ENCODE results near the gene CDK5RAP2.

Gene CDK5RAP2

DNA sequence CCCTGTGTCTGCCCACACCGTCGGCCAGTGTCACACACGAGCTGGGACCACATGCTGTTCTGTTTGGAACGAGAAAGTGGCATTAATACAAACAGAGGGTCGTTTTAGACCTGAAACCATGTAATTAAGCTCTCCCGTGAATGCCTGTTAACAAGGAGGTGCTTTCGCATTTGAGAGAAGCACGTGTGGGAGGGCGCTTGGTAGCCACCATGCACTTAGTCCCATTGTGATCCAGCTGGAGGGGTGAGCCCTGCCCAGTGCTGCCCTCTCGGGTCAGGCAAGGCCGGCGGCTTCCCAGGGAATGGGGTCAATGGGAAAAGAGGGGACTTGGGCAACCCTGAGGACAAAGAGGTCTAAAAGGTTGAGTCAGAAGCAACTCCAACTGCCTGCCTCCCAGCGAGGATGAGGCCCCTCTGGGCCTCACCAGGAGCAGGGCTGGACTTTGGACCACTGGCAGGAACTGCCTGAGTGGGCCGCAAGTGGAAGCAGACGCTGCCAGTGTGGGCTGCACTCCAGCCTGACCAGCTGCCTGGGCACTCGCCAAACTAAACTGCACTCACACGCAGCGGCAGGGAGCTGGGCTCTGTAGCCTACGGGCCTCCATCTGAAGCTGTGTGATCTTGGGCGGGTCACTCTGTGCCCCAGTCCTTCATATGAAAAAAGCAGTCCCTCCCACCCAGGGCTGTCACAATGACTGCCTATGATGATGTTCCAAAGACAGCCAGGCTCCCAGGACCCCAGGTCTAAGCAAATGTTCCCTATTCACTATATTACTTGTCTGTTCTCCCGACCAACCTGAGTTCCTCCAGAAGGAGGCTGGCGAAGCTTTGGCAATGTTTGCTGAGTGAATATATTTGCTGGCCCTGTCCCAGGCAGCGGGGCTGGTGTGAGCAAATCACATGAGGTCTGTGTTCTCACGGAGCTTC is 195.7 kb downstream of the CDK5RAP2 start:
- DNase-seq (ENCODE audit: low read depth in 3 of 3), result no peak

DNA sequence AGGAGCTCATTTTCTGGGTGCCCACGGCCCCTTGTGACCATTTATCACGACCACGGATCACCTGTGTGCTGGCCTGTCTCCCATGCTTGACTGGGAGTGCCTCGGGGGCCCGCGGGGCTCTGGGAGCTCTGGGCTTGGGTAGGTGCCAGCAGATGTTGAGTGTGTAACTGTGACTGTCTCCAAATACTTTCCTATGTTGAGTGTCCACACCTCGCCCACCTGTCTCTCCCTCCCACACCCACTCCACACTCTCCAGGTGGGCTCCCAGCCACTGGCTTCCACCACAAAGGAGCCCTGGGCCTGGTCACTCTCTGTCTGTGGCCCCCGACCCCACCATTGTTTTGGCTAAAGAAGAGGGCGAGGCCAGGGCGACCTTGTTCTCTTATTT is 196.4 kb downstream of the CDK5RAP2 start:
- no peak for DNase-seq (ENCODE audit: low read depth in 3 of 3)

DNA sequence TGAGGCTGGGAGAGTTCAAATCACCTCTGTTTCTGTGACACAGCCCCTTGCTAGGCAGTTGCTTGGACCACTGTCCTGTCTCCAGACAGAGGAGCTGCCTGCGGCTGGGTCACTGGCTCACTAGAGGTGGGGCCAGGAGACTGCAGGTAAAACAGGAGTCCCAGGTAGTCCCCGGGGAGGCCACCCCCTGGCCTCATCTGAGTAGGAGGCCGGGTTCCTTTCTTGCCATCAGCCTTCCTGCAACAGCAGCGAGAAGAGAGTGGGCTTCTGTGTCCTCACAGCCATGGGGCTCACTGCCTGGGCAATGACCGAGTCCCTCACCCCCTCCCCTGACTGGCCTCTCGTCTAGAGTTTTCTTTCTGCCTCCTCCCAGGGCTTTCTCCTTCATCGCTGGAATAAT is 197.5 kb downstream of the CDK5RAP2 start:
- DNase-seq (ENCODE audit: low read depth in 3 of 3), result no peak

DNA sequence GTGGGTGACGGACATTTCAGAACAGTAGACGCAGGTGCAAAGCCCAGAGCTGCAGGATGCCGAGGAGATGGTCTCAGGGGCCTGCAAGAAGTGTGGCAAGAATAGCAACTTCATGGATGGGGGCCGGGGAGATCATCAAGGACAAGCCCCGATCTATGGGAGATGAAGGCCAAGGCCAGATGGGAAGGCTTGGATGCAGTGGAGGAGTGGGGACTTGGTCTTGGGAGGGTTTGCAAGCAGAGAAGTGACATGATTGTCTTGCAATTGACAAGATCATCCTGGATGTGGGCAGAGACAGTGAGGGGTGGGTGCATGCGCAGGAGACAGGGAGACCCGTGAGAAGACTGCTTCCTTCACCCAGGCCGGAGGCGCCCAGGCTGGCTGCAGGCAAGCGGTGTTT is 198.1 kb downstream of the CDK5RAP2 start:
- DNase-seq (ENCODE audit: low read depth in 3 of 3), result no peak

DNA sequence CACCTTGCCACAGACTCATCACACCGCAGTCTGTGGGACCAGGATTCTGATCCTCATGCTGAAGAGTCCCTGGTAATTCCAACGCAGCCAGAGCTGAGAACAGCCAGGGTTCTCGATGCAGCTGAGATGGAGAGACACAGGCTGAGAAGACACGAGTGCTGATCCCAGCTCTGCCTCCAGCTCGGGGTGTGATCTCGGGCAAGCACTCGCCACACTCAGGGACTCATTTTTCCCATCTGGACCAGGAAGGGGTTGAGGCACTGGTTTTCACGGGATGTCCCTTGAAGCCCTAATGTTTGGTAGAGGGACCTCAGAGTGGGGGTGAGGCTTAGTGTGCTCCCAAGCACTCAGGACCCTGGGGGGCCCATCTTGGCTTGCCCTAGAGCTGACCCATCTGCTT is 200.4 kb downstream of the CDK5RAP2 start:
- no peak for DNase-seq (ENCODE audit: low read depth in 3 of 3)

DNA sequence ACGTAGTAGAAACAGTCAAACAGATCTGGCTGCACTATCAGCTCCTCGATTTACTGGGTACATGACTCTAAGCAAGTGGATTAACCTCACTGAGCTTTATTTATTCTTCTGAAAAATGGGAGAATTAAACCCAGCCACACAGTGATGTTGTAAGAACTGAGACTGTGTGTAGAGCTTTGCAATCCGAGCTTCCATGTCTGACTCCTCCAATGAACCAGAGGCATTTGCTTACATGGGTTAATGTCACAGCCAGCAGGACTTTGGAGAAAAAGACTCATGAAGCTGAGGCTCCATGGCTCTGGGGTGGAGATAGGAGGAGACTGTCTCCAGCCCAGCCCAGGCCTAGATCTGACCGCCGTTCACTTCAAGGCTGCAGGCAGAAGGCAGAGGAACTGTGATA is 201.3 kb downstream of the CDK5RAP2 start:
- DNase-seq (ENCODE audit: low read depth in 3 of 3), result no peak

DNA sequence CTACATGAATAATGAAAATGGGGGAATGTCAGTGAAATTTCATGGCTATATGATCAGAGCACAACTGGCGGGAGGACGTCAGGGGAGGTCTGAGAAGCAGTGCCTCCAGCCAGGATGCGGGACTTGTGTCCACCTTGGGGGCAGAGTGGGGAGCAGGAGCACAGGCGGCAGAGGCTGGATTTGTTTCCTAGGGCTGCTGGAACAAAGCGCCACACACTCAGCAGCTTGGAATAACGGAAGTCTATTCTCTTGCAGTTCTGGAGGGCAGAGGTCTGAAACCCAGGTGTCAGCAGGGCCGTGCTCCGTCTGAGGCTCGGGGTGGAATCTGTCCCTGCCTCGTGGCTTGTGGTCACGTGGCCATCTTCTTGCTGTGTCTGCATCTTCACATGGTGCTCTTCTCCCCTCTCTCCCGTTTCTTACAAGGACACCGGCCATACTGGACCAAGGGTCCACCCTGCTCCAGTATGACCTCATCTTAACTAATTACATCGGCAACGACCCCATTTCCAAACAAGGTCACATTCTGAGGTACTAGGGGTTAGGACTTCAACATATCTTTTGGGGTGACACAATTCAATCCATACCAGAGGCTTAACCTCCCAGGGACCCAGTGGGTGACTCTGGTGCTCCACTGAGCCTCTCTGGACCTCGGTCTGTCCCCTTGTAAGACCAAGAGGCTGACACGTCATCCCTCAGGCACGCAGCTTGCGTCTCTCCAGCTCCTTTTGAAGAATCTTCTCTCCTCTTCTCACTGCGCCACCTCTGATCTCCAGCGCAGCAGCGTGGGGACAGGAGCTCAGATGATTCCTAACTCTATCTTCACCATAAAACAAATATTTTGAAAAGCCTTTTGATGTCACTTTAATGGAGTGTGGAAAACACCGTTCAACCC is 202.5 kb downstream of the CDK5RAP2 start:
- no peak for DNase-seq (ENCODE audit: low read depth in 3 of 3)

DNA sequence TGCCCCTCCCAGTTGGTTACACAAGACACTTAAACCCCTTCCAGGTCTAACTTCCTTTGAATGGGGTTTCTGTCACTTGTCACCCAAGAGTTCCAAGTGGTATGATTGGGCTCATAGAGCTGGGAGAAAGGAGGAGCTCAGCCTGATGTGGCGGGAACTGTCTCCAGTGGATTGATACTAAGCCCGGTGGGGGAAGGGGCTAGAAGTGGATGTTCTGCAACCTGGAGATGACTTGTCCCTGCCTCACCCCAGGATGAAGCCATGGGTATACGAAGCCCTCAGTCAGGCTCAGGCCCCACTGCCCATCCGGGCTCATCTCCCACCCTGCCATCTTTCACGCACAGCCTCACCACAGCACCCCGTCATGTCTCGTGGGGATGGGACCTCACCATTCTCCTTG is 203.9 kb downstream of the CDK5RAP2 start:
- no peak for DNase-seq (ENCODE audit: low read depth in 3 of 3)

DNA sequence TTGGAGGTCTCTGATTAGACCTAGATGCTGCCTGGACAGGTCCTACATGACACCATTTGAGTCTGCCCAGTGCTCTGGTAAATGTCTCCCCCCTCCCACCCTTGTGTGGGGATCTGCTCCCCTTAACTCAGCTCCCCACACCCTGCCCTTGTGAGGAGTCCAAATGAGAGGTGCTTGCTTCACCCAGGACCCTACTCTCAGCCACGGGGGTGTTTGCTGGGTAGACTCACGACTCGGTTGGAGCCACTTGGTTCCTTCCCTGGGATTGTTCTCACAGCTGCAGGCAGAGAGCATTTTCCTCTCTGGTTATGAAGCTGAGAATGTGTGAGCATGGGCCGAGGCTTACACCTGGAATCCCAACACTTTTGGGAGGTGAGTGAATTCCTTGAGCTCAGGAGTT is 204.7 kb downstream of the CDK5RAP2 start:
- DNase-seq (ENCODE audit: low read depth in 3 of 3), result no peak

DNA sequence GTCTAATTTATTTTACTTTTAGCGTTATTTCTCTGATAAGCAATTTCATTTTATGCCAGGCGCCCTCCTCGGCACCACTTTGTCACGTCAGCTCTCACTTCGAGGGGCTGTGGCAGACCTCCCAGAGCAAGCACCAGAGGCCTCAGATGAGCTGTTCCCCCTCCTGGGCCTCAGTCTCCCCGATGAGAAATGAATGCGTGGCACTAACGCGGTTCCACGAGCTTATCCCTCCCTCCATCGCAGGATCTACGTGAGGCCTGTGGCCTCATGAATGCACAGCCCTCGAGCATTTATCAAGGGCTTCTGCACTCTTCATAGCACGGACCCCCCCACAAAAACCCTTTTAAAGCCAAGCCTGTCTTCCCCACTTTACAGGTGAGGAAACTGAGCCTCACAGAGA is 205.2 kb downstream of the CDK5RAP2 start:
- DNase-seq (ENCODE audit: low read depth in 3 of 3), result no peak

DNA sequence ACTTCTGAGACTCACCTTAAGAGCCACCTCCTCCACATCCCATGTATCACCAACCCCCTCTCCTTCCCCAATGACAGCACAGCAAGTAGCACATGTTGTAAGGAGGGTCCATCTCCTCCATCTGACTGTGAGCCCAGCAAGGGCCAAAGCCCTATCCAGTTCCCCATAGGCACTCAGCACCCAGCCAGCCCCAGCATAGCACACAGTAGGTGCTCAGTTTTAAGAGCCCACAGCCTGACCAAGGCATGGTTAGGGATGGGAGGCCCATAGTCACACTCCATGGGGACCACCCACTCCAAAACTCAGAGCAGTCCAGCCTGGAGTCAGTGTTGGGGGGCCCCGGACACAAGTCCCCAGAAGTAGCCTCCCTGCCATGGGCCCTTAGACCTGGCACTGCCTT is 205.7 kb downstream of the CDK5RAP2 start:
- DNase-seq (ENCODE audit: low read depth in 3 of 3), result no peak

DNA sequence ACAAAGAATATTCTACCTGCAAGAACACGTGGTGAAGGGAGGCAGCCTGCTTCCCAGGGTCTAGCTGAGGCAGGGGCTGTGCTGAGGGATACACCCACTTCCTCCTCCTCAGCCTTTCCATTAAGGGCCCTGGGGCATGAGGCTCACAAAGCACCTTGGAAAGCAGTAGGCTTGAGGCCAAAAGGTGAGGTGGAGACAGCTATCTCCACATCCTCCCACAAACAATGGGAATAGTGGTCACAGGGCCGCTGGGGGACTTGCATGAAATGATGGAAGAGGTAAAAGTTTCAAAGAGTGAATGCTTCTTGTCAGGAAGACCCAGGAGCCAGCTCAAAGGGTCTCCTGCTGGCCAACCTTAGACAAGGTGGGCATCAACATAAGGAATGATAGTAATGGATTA is 207.9 kb downstream of the CDK5RAP2 start:
- DNase-seq (ENCODE audit: low read depth in 3 of 3), result no peak

DNA sequence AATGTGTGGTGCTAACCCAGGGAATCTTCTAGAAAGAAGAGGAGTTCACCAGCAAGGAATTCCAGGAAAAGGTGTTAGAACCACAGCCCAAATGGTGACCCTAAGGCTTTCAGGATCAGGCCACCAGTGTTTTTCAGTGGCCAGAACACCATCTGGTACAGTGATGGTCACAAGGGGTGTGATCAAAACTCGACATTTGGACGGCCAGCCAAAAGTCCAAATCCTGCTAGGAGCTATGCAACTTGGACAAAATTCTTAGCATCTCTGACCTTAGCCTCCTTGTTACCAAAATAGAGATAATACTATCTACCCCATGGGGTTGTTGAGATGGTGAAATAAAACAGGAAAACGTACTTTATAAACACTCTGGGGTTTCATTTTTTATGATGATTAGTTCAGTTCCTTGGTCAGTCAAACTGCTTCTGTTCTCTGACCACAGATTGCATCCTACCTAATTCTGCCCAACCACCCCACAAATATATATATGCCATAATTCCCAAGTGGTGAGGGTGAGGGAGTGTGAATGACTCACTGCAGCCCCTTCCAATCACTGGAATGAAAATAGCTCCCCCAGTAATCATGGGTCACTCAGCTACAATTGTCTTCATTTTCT is 210.3 kb downstream of the CDK5RAP2 start:
- no peak for DNase-seq (ENCODE audit: low read depth in 3 of 3)

DNA sequence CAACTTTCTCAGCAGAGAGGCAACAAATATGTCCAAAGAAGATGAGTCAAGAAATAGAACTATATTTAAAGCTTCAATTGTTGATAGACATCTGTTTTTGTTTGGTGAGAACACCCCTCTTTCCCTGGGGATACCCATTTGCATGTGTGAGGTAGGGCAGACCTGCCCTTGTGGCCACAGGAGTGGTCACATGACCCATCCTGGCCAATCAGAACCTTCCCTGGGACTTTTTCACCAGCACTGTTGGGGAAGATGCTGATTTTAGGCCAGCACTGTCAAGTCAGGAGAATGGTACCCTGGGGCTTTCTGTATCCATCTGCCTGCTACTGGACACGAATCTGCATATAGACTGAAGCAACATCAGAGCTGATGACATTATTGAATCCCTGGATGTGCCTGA is 211.2 kb downstream of the CDK5RAP2 start:
- no peak for DNase-seq (ENCODE audit: low read depth in 3 of 3)

DNA sequence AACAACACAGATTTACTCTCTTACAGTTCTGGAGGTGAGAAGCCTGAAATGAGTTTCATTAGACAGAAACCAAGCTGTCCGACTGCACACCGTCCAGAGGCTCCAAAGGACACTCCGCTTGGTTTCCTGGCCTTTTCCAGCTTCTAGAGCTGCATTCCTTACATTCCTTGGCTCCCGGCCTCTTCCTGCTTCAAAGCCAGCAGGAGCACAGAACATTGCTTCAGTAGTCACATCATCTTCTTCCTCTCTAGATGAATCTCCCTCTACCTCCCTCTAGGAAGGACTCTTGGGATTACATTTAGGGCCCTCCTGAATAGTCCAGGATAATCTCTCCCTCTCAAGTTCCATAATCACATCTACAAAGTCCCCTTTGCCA is 213.3 kb downstream of the CDK5RAP2 start:
- DNase-seq (ENCODE audit: low read depth in 3 of 3), result no peak

DNA sequence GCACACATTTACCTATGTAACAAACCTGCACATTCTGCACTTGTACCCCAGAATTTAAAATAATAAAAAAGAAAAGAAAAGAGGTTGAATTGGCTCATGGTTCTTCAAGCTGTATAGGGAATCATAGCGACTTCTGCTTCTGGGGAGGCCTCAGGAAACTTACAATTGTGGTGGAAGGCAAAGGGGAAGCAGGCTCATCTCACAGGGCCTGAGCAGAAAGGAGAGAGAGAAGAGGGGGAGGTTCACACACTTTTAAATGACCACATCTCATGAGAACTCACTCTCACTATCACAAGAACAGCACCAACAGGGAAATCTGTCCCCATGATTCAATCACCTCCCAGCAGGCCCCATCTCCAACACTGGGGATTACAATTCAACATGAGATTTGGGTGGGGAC is 214.6 kb downstream of the CDK5RAP2 start:
- DNase-seq (ENCODE audit: low read depth in 3 of 3), result no peak

DNA sequence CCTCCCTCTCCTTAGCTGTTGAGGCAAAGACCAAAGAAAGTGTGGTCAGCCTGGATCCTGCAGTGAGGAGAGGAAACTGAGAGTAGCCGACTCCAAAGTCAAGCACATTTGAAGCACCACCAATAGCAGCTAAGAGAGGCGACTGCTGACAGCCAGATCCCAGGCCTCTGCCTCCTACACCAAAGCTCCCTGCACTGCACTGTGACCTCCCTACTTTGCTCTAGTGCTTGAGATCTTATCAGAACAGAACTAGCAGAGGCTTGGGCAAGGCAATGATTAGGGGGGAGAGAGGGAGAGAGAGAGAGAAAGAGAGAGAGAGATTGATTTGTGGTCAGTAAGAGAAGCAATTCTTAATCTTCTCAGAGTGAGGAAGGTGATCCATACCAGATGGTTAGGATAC is 216.3 kb downstream of the CDK5RAP2 start:
- no peak for DNase-seq (ENCODE audit: low read depth in 3 of 3)

DNA sequence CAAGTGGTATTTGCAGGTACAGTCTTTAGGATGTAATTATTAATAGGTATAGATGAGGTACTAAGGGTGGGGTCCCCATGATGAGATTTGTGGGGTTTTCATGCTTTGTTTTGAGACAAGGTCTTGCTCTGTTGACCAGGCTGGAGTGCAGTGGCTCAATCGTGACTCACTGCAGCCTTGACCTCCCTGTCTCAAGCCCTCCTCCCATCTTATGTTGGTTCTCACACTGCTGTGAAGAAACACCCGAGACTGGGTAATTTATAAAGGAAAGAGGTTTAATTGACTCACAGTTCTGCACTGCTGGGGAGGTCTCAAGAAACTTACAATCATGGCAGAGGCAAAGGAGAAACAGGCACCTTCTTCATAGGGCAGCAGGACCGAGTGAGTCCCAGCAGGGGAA is 217.5 kb downstream of the CDK5RAP2 start:
- no peak for DNase-seq (ENCODE audit: low read depth in 3 of 3)

DNA sequence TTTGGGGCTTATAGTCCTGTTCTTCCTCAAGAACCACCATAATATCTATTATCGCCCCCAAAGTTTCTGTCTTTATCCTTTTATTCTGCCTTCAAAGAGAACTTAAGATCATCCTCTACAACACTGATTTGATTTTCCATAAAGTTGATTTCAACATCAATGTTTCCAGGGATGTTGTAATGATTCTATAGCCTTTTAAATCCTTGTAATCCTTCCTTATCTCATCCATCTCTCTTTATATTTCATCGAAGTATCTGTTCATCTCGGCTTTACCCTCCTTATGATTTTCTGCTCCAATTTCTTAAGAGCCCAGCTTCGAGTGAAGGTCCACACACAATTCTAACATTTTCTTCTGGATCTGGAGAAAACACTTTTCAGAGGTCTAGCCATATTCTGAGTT is 218.4 kb downstream of the CDK5RAP2 start:
- no peak for DNase-seq (ENCODE audit: low read depth in 3 of 3)

DNA sequence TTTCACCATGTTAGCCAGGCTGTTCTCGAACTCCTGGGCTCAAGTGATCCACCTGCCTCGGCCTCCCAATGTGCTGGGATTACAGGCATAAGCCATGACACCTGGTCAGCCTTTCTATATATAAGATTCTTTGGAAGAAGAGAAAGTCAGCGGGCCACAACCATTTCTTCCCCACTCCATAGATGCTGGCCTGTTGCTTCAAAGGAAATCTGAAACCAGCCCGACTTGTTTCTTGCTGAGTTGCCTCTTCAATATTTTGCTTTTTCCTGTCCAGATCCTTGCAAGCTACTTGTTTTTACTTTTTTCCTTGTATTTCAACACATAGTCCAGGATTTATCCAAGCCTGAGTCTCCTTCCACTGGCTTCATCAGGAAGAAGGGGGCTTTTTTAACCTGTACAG is 219.5 kb downstream of the CDK5RAP2 start:
- DNase-seq (ENCODE audit: low read depth in 3 of 3), result no peak

DNA sequence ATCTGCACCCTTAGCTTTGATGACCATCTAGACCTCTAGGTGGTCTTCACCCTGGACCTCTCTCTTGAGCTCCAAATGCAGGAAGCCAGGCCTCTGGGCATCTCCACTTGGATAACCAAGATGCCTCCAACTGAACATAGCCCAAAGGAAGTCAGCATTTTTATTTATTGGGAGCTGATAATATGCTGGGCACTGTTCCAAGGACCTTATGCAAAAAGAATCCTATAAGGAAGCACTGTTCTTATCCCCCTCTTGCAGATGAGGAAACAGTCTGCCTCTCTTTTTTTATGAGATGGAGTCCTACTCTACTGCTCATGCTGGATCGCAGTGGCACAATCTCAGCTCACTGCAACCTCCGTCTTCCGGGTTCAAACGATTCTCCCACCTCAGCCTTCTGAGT is 219.9 kb downstream of the CDK5RAP2 start:
- DNase-seq (ENCODE audit: low read depth in 3 of 3), result no peak

DNA sequence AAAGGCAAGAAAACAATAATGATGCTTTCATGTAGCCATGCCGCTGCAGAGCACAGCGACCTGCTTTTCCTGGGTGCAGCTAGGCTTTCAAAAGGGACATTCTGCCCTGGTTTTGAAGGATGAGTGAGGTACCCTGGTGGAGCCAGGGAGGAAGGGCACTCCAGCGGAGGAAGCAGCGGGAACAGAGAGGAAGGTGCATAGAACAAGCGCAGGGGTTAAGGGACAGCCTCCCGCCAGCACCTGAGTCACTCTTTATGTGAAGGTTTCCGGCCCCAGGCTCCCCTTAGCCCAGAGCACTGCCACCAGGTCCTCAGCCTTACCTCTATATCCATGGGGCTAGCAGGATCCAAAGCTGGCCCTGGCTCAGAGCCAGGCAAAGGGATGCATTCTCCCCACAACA is 221.1 kb downstream of the CDK5RAP2 start:
- DNase-seq (ENCODE audit: low read depth in 3 of 3), result no peak

DNA sequence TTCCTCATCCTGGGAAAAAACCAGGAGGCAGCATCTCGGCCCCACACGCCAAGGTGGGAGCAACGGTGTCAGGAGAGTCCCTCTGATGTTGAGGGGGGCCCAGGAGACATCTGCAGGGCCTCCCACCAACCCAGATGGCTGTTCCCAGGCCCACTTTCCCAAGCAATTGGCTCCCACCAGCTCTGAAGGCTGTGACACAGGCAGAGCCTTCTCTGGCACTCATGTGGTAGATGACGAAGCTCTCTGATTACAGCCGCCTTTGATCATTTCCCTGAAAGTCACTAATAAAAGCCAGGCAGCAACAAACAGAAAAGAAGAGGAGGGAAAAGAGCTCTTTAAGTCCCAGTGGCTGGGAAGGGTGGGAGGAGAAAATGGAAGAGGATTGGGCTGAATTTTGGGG is 226.5 kb downstream of the CDK5RAP2 start:
- DNase-seq (ENCODE audit: low read depth in 3 of 3), result no peak

All from stimulated activated CD4-positive, alpha-beta T cell treated with anti-CD3 and anti-CD28 coated beads, TNF-alpha, amount 100 ng/mL, for 24 hours (primary cell).